ENCODE measurements around the gene RPL38.

- TF ChIP-seq, protein P1, sequence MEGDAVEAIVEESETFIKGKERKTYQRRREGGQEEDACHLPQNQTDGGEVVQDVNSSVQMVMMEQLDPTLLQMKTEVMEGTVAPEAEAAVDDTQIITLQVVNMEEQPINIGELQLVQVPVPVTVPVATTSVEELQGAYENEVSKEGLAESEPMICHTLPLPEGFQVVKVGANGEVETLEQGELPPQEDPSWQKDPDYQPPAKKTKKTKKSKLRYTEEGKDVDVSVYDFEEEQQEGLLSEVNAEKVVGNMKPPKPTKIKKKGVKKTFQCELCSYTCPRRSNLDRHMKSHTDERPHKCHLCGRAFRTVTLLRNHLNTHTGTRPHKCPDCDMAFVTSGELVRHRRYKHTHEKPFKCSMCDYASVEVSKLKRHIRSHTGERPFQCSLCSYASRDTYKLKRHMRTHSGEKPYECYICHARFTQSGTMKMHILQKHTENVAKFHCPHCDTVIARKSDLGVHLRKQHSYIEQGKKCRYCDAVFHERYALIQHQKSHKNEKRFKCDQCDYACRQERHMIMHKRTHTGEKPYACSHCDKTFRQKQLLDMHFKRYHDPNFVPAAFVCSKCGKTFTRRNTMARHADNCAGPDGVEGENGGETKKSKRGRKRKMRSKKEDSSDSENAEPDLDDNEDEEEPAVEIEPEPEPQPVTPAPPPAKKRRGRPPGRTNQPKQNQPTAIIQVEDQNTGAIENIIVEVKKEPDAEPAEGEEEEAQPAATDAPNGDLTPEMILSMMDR (IDR thresholded peaks at IDR 0.05): no peak
- TF ChIP-seq POLR2A (IDR thresholded peaks at IDR 0.05): no peak
These were observed 10.4 kb downstream of the RPL38 start for GRCh38 chr17:74213861-74214391.

Data from esophagus squamous epithelium (tissue), 4 donors.